C4-2B (cell line): ENCODE results near the gene DES.

Experiments
- H3K27ac ChIP-seq: fragments of 450-650 bp; 2 replicates; pipeline ENCODE4 v1.5.1; 2017
- ZFX ChIP-seq: fragments of 450-650 bp; IDR thresholded peaks from 2 replicates; pipeline ENCODE4 v1.6.1; 2017
- TF ChIP-seq, protein P1 (sequence below): fragments of 450-650 bp; conservative IDR thresholded peaks from 2 replicates; pipeline ENCODE4 v1.5.1; 2017; ENCODE audit warnings: mild to moderate bottlenecking

The DES gene

DNA sequence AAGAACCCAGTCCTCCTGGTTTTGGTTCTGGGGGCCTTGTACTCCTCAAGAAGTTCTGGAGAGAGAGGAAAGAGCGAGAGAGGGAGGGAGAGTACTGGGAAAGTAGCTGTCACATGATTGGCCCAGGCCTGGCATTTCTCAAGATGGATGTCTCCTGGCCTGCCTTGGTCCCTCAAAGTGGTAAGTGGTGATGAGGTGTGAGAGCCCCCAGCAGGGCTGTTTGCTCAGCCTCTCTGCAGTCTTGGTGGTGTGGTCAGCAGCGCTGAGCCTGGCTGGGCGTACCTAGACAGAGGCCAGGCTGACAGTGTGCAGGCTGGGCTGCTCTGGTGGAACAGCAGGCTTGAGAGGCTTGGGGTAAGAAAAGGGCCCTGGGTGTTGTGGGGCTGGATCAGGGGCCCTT lies 19.0 kb downstream of the DES start:
- no peak for TF ChIP-seq ZFX
- TF ChIP-seq, protein P1, sequence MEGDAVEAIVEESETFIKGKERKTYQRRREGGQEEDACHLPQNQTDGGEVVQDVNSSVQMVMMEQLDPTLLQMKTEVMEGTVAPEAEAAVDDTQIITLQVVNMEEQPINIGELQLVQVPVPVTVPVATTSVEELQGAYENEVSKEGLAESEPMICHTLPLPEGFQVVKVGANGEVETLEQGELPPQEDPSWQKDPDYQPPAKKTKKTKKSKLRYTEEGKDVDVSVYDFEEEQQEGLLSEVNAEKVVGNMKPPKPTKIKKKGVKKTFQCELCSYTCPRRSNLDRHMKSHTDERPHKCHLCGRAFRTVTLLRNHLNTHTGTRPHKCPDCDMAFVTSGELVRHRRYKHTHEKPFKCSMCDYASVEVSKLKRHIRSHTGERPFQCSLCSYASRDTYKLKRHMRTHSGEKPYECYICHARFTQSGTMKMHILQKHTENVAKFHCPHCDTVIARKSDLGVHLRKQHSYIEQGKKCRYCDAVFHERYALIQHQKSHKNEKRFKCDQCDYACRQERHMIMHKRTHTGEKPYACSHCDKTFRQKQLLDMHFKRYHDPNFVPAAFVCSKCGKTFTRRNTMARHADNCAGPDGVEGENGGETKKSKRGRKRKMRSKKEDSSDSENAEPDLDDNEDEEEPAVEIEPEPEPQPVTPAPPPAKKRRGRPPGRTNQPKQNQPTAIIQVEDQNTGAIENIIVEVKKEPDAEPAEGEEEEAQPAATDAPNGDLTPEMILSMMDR, result no peak
- H3K27ac ChIP-seq, result no peak overlapping the region

DNA sequence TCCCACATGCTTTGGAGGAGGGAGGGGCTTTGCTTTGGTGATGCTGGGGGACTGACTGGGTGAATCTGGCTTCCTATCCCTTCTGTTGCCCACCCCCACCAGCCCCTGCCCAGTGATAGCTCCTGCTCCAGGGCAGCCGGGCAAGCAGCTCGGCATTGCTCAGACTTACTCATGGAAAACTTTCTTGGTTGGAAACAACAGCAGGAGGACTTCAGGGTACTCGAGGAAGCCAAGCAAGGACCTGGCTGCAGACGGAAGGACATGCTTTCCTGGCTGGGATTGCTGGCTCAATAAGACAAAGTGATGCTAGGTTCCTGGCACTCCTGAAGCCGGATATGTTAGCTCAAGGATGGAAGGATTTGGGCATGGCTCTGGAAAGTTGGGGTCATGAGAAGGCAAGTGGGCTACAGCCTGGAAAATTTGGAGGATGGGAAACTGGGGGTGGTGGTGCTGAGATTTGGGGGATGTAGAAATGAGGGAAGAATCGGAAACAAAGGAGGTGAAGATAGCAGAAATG lies 19.6 kb downstream of the DES start:
- H3K27ac ChIP-seq, result no peak overlapping the region
- no peak for TF ChIP-seq ZFX
- TF ChIP-seq, protein P1, result no peak

DNA sequence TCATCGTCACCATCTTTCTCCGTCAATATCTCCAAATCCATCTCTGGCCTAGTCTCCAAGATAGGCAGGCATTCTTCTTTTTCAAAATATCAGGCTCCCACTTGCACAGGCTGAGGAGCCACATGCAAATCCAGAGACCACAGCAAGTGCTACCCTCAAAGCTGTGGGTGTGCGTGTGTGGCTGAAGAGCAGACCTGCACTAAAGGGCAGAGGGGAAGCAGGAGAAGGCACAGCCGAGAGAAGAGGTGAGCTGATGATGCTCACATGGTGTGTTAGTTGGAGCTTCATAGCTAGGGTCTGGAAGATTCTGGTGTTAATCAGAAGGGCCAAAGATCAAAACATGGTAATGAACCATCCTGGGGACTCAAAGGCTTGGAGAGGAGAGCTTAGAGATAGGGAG lies 20.3 kb downstream of the DES start:
- no peak overlapping the region for H3K27ac ChIP-seq
- TF ChIP-seq, protein P1, result no peak
- no peak for TF ChIP-seq ZFX

DNA sequence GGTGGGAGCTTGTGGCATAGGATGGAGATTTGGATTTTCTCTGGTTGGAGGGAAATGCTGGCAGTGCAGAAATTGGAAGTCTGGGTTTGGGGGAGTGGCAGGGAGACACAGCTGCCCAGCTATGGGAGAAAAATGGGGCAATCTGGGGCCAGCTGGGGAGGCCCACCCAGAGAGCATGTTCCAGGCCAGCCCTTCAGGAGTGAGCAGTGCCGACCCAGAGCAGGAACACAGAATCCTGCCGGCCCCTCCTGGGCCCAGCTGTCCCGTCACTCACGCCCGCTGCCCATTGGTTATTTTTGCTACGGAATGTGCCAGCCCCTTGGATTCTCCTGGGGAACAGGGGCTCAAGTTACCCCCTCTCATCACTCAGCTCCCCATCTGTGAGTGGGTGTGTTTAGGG lies 21.3 kb downstream of the DES start:
- TF ChIP-seq, protein P1, result no peak
- TF ChIP-seq ZFX, result no peak
- no peak overlapping the region for H3K27ac ChIP-seq

DNA sequence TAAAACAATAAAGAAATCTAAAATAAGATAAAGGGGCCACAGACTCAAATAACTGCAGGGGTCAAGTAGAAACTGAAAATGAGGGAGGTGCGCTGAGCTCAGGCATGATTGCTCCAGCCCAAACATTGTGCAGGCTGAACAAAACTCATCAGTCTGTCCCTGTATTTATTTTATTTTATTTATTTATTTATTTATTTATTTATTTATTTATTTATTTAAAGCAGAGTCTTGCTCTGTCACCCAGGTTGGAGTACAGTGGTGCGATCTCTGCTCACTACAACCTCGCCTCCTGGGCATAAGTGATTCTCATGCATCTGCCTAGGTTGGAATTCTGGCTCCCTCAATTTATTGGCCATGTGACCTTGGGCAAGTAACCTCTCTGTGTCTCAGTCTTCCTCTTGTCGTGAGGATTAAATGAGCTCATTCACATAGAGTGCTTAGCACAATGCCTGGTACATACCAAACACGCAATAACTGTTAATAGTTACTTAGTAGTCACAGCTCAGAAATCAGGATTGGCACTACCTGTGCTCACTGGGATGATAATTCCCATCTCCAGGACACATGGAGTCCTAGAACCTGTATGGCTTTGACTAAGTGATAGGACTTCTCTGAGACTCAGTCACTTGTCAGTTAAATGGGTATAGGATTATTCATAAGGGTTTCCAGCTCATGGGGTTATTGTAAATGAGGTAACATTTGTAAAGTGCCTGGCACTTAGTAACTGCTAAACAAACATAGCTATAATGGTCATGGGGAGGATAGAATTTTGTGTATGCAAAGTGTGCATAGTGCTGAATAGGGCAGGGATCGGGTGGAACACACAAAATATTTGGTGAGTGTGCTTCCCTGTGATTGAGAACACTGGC lies 22.4 kb downstream of the DES start:
- TF ChIP-seq, protein P1, result no peak
- no peak for TF ChIP-seq ZFX
- no peak overlapping the region for H3K27ac ChIP-seq

DNA sequence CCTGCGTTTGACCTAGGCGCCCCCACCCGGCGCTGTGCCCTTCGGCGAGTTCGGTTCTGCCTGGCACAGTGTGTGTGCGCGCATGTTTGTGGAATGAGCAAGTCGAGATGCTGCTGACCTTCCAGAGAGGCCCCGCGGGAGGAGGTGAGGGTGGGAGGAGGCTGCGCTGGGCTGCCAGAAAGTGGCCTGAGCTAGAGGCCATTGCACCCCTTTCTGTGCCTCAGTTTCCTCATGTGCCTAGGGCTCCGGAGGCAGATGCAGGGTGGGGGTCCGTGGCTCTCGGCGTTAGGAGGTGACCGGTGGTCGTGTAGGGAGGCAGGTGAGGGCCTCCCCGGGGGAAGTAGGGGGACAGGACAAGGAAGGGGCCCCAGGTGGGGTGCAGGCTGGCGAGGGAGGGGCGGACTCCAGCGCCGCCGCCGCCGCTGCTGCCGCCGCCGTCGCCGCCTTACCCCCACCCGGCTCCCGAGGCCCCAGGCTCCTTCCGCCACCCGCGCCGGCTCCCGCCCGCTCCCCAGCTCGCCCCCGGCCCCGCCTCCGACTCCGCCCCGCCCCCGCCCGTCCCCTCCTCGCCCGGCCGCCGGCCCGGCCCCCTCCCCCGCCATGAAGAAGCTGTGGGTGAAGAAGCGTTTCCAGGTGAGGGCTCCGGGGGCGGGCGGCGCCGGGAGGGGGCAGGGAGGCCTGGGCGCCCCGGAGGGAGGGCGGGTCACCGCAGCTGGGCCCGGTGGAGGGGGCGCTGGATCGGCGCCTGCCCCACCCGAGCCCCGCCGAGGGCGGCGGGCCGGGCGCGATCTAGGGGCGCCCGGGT lies 23.5 kb downstream of the DES start:
- TF ChIP-seq, protein P1, result no peak
- no peak for TF ChIP-seq ZFX
- H3K27ac ChIP-seq, result no peak overlapping the region
